SK-N-SH treated with all-trans-retinoic acid at 6 μM for 48 hours (cell line): ENCODE measurements around the gene ISLR2.

Experiments used
- ATAC-seq: fragments of 200-7000 bp; cut with Tn5 transposase; 3 replicates; pipeline ENCODE4 v1.9.1; 2020; ENCODE audit warnings: mild to moderate bottlenecking, moderate library complexity
- ARNTL ChIP-seq: fragments of 450-650 bp; formaldehyde crosslinking; IDR thresholded peaks from 2 replicates; pipeline ENCODE4 v1.5.0; 2020; ENCODE audit warnings: low read depth, mild to moderate bottlenecking, moderate library complexity, borderline replicate concordance
- CSDC2 ChIP-seq: fragments of 250-450 bp; sonication (Bioruptor Pico); IDR thresholded peaks from 2 replicates; pipeline ENCODE4 v1.5.0; 2020; ENCODE audit warnings: mild to moderate bottlenecking, moderate library complexity
- ESRRG ChIP-seq: fragments of 250-450 bp; sonication (Bioruptor Pico); IDR thresholded peaks from 2 replicates; pipeline ENCODE4 v1.6.1; 2021; ENCODE audit warnings: mild to moderate bottlenecking
- GLIS3 ChIP-seq: fragments of 250-450 bp; sonication (Bioruptor Pico); IDR thresholded peaks from 2 replicates; pipeline ENCODE4 v1.5.0; 2020; ENCODE audit warnings: mild to moderate bottlenecking, moderate library complexity
- ISL1 ChIP-seq: fragments of 250-450 bp; sonication (Bioruptor Pico); IDR thresholded peaks from 2 replicates; pipeline ENCODE4 v2.1.2; 2022; ENCODE audit warnings: mild to moderate bottlenecking, moderate library complexity
- OSR1 ChIP-seq: fragments of 250-450 bp; sonication (Bioruptor Pico); IDR thresholded peaks from 2 replicates; pipeline ENCODE4 v1.8.0; 2022; ENCODE audit warnings: moderate library complexity, mild to moderate bottlenecking, inconsistent platforms
- PPARA ChIP-seq: fragments of 250-450 bp; sonication (Bioruptor Pico); IDR thresholded peaks from 2 replicates; pipeline ENCODE4 v1.5.0; 2020; ENCODE audit warnings: mild to moderate bottlenecking, borderline replicate concordance
- SNAI2 ChIP-seq: fragments of 250-450 bp; sonication (Bioruptor Pico); IDR thresholded peaks from 2 replicates; pipeline ENCODE4 v1.5.0; 2020; ENCODE audit warnings: mild to moderate bottlenecking, moderate library complexity
- TCF4 ChIP-seq: fragments of 250-450 bp; sonication (Bioruptor Pico); IDR thresholded peaks from 2 replicates; pipeline ENCODE4 v1.8.0; 2021; ENCODE audit warnings: mild to moderate bottlenecking, moderate library complexity, borderline replicate concordance
- TOX ChIP-seq: fragments of 250-450 bp; sonication (Bioruptor Pico); IDR thresholded peaks from 2 replicates; pipeline ENCODE4 v1.8.0; 2021; ENCODE audit warnings: mild to moderate bottlenecking, moderate library complexity, borderline replicate concordance
- ZC3H10 ChIP-seq: fragments of 250-450 bp; sonication (Bioruptor Pico); IDR thresholded peaks from 2 replicates; pipeline ENCODE4 v1.5.1; 2021; ENCODE audit warnings: mild to moderate bottlenecking, moderate library complexity
- ZFP3 ChIP-seq: fragments of 250-450 bp; sonication (Bioruptor Pico); IDR thresholded peaks from 2 replicates; pipeline ENCODE4 v1.5.0; 2020; ENCODE audit warnings: mild to moderate bottlenecking, moderate library complexity
- ZNF70 ChIP-seq: fragments of 450-650 bp; formaldehyde crosslinking; IDR thresholded peaks from 2 replicates; pipeline ENCODE4 v1.5.0; 2020; ENCODE audit warnings: mild to moderate bottlenecking, moderate library complexity
- ZNF8 ChIP-seq: fragments of 450-650 bp; formaldehyde crosslinking; IDR thresholded peaks from 2 replicates; pipeline ENCODE4 v1.5.0; 2020; ENCODE audit warnings: mild to moderate bottlenecking, moderate library complexity
- TF ChIP-seq, protein P1 (sequence below): fragments of 250-450 bp; sonication (Bioruptor Pico); IDR thresholded peaks from 2 replicates; pipeline ENCODE4 v1.8.0; 2021; ENCODE audit warnings: low read depth, mild to moderate bottlenecking, moderate library complexity, borderline replicate concordance
- TF ChIP-seq, protein P2 (sequence below): fragments of 250-450 bp; sonication (Bioruptor Pico); IDR thresholded peaks from 2 replicates; pipeline ENCODE4 v1.5.1; 2020; ENCODE audit warnings: low read depth, mild to moderate bottlenecking, moderate library complexity
- TF ChIP-seq, protein P3 (sequence below): fragments of 250-450 bp; sonication (Bioruptor Pico); IDR thresholded peaks from 2 replicates; pipeline ENCODE4 v1.5.0; 2020; ENCODE audit warnings: mild to moderate bottlenecking, moderate library complexity
- TF ChIP-seq, protein P4 (sequence below): fragments of 250-450 bp; sonication (Bioruptor Pico); IDR thresholded peaks from 2 replicates; pipeline ENCODE4 v1.8.0; 2020; ENCODE audit warnings: mild to moderate bottlenecking, moderate library complexity, borderline replicate concordance
- TF ChIP-seq, protein P5 (sequence below): fragments of 250-450 bp; sonication (Bioruptor Pico); IDR thresholded peaks from 2 replicates; pipeline ENCODE4 v1.5.1; 2021; ENCODE audit warnings: mild to moderate bottlenecking, moderate library complexity

The ISLR2 gene

DNA sequence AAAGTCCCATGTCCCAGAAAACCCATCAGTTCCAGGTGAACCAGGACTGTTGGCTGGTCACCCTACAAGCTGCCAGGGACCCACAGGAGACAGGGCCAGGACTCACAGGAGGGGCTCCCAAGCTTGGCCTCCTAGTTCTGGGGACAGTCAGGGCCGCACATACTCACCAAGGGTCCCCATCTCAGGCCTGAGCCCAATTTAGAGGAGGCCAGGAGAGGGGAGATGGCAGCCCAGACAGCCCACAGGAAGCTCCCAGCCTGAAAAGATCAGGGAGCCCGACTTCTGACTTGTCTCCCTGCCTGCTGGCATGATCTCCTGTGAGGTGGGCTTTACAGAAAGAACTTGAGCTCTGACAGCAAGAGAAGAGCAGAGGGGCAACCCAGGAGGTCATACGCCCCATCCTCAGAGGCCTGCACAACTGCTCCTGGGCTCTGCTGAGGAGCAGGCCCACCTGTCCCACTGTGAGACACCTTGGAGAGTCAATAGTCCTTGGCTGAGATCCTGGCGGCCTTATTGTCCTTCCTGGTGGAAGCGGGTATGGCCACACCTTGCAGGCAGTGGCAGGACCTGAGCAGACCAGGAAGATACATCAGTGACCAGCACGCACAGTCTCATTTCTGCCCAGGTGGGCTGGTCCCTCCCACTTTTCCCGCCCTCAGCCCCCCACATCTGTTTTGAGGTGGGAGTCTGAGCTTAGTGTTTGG, 40.6 kb downstream of the ISLR2 start:
- TF ChIP-seq SNAI2 (CRISPR knock-in tag) (no peak), ARNTL (no peak), PPARA (CRISPR knock-in tag) (no peak), OSR1 (CRISPR knock-in tag) (no peak), ZNF70 (CRISPR knock-in tag) (no peak), ZFP3 (CRISPR knock-in tag) (no peak), CSDC2 (CRISPR knock-in tag) (no peak), TCF4 (no peak), ZNF8 (CRISPR knock-in tag) (no peak), GLIS3 (CRISPR knock-in tag) (no peak), ZC3H10 (CRISPR knock-in tag) (no peak), TOX (no peak)
- TF ChIP-seq, protein P1, sequence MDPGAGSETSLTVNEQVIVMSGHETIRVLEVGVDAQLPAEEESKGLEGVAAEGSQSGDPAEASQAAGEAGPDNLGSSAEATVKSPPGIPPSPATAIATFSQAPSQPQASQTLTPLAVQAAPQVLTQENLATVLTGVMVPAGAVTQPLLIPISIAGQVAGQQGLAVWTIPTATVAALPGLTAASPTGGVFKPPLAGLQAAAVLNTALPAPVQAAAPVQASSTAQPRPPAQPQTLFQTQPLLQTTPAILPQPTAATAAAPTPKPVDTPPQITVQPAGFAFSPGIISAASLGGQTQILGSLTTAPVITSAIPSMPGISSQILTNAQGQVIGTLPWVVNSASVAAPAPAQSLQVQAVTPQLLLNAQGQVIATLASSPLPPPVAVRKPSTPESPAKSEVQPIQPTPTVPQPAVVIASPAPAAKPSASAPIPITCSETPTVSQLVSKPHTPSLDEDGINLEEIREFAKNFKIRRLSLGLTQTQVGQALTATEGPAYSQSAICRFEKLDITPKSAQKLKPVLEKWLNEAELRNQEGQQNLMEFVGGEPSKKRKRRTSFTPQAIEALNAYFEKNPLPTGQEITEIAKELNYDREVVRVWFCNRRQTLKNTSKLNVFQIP (CRISPR knock-in tag) = no peak
- TF ChIP-seq, protein P2, sequence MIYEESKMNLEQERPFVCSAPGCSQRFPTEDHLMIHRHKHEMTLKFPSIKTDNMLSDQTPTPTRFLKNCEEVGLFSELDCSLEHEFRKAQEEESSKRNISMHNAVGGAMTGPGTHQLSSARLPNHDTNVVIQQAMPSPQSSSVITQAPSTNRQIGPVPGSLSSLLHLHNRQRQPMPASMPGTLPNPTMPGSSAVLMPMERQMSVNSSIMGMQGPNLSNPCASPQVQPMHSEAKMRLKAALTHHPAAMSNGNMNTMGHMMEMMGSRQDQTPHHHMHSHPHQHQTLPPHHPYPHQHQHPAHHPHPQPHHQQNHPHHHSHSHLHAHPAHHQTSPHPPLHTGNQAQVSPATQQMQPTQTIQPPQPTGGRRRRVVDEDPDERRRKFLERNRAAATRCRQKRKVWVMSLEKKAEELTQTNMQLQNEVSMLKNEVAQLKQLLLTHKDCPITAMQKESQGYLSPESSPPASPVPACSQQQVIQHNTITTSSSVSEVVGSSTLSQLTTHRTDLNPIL (CRISPR knock-in tag) = no peak
- TF ChIP-seq, protein P3, sequence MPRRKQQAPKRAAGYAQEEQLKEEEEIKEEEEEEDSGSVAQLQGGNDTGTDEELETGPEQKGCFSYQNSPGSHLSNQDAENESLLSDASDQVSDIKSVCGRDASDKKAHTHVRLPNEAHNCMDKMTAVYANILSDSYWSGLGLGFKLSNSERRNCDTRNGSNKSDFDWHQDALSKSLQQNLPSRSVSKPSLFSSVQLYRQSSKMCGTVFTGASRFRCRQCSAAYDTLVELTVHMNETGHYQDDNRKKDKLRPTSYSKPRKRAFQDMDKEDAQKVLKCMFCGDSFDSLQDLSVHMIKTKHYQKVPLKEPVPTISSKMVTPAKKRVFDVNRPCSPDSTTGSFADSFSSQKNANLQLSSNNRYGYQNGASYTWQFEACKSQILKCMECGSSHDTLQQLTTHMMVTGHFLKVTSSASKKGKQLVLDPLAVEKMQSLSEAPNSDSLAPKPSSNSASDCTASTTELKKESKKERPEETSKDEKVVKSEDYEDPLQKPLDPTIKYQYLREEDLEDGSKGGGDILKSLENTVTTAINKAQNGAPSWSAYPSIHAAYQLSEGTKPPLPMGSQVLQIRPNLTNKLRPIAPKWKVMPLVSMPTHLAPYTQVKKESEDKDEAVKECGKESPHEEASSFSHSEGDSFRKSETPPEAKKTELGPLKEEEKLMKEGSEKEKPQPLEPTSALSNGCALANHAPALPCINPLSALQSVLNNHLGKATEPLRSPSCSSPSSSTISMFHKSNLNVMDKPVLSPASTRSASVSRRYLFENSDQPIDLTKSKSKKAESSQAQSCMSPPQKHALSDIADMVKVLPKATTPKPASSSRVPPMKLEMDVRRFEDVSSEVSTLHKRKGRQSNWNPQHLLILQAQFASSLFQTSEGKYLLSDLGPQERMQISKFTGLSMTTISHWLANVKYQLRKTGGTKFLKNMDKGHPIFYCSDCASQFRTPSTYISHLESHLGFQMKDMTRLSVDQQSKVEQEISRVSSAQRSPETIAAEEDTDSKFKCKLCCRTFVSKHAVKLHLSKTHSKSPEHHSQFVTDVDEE (CRISPR knock-in tag) = no peak
- TF ChIP-seq, protein P4, sequence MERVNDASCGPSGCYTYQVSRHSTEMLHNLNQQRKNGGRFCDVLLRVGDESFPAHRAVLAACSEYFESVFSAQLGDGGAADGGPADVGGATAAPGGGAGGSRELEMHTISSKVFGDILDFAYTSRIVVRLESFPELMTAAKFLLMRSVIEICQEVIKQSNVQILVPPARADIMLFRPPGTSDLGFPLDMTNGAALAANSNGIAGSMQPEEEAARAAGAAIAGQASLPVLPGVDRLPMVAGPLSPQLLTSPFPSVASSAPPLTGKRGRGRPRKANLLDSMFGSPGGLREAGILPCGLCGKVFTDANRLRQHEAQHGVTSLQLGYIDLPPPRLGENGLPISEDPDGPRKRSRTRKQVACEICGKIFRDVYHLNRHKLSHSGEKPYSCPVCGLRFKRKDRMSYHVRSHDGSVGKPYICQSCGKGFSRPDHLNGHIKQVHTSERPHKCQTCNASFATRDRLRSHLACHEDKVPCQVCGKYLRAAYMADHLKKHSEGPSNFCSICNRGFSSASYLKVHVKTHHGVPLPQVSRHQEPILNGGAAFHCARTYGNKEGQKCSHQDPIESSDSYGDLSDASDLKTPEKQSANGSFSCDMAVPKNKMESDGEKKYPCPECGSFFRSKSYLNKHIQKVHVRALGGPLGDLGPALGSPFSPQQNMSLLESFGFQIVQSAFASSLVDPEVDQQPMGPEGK (CRISPR knock-in tag) = no peak
- TF ChIP-seq, protein P5, sequence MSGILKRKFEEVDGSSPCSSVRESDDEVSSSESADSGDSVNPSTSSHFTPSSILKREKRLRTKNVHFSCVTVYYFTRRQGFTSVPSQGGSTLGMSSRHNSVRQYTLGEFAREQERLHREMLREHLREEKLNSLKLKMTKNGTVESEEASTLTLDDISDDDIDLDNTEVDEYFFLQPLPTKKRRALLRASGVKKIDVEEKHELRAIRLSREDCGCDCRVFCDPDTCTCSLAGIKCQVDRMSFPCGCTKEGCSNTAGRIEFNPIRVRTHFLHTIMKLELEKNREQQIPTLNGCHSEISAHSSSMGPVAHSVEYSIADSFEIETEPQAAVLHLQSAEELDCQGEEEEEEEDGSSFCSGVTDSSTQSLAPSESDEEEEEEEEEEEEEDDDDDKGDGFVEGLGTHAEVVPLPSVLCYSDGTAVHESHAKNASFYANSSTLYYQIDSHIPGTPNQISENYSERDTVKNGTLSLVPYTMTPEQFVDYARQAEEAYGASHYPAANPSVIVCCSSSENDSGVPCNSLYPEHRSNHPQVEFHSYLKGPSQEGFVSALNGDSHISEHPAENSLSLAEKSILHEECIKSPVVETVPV = no peak
- ATAC-seq = no peak

DNA sequence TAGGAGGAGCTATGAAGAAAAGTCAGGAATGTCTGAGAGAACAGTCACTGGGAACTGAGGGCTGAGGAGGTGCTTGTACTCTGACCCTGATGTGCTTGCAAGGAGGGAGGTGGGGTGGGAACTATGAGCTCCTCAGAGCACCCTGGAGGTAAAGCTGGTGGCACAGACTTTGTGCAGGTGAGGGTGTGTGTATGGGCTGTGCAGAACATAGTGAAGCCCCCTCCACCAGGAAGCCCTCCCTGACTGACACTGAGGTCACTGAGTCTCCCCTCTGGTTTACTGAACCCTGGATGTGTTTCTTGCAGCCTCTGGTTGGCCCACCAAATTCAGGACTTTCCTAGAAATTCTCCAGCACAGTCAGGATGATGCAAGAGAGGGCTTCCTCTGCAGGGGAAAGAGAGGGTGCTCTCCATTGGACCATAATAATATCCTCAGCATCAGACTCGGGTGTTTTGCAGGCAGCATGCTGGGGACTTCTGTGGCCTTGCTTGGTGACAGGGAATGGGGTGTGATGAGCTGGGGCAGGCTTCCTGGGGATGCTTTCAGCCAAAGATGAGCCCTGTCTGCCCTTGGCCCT, 41.7 kb downstream of the ISLR2 start:
- TF ChIP-seq, protein P4 (CRISPR knock-in tag) = no peak
- no peak for TF ChIP-seq PPARA (CRISPR knock-in tag)
- TF ChIP-seq CSDC2 (CRISPR knock-in tag) = no peak
- TF ChIP-seq ISL1 (CRISPR knock-in tag) = no peak
- TF ChIP-seq ESRRG (CRISPR knock-in tag) = no peak
- TF ChIP-seq, protein P5 = no peak
- no peak for TF ChIP-seq TOX
- no peak for ATAC-seq
